WERI-Rb-1 (cell line): Measurements from ENCODE around the gene ZFYVE28.

Experiments used
- DNase-seq: peaks from one replicate; pipeline ENCODE4 v3.0.0-alpha.2; 2020
- H3K27ac ChIP-seq: fragments of 250-450 bp; sonication (Bioruptor Pico); 2 replicates; pipeline ENCODE4 v1.5.1; 2020; ENCODE audit warnings: mild to moderate bottlenecking, moderate library complexity
- H3K27me3 ChIP-seq: fragments of 250-450 bp; sonication (Bioruptor Pico); 2 replicates; pipeline ENCODE4 v1.5.1; 2021; ENCODE audit warnings: mild to moderate bottlenecking, low read depth, moderate library complexity; ENCODE audit not compliant: insufficient read depth, severe bottlenecking
- H3K36me3 ChIP-seq: fragments of 250-450 bp; sonication (Bioruptor Pico); 2 replicates; pipeline ENCODE4 v1.5.1; 2020; ENCODE audit warnings: mild to moderate bottlenecking, moderate library complexity
- H3K4me3 ChIP-seq: 2 replicates; pipeline ENCODE4 v1.5.1; 2011; ENCODE audit warnings: low read depth, mild to moderate bottlenecking, control low read depth, low read length
- H3K9me3 ChIP-seq: fragments of 250-450 bp; sonication (Bioruptor Pico); 2 replicates; pipeline ENCODE4 v1.5.1; 2021; ENCODE audit warnings: mild to moderate bottlenecking, moderate library complexity; ENCODE audit not compliant: severe bottlenecking
- TF ChIP-seq, protein P1 (sequence below): IDR thresholded peaks from 2 replicates; pipeline ENCODE4 v1.5.1; 2011; ENCODE audit warnings: low read depth, mild to moderate bottlenecking, control low read depth, inconsistent platforms, low read length

ZFYVE28 gene

DNA sequence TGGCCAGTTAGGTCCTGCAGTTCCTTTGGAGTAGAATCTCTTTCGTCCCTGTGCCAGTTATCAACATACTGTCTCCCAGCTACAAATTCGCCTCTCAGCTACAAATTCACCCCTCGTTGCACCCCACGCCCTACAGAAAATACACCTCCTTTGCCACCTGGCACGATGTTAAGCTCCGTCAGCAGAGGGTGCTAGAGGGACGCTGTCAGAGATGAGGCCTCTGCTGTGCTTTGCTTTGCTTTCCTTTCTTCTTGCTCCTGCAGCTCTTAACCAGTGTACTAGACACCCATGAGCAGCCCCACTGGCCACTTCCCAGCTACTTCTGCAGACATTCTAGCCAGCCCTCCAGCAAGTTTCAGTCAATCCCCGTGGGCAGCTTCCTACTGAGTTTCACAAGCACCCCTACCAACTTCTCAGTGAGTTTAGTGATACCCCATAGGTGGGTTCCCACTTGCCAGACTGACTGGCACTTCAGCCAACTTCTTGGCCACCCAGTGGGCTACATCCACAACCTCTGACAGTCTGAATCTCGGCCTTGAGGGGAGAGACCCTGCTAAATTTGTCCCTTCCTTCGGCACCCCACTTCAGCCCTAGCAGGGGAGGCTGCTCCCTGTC lies 198.3 kb downstream of the ZFYVE28 start:
- DNase-seq = peak; percentile 79
- H3K27ac ChIP-seq = no peak overlapping the region
- no peak overlapping the region for H3K4me3 ChIP-seq
- H3K27me3 ChIP-seq = no peaks in the 10 kb centered on the region
- H3K36me3 ChIP-seq = 0 out of 2 replicates have a peak, but pooled peaks cover 3% of the 10 kb centered on the region
- TF ChIP-seq, protein P1, sequence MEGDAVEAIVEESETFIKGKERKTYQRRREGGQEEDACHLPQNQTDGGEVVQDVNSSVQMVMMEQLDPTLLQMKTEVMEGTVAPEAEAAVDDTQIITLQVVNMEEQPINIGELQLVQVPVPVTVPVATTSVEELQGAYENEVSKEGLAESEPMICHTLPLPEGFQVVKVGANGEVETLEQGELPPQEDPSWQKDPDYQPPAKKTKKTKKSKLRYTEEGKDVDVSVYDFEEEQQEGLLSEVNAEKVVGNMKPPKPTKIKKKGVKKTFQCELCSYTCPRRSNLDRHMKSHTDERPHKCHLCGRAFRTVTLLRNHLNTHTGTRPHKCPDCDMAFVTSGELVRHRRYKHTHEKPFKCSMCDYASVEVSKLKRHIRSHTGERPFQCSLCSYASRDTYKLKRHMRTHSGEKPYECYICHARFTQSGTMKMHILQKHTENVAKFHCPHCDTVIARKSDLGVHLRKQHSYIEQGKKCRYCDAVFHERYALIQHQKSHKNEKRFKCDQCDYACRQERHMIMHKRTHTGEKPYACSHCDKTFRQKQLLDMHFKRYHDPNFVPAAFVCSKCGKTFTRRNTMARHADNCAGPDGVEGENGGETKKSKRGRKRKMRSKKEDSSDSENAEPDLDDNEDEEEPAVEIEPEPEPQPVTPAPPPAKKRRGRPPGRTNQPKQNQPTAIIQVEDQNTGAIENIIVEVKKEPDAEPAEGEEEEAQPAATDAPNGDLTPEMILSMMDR = peak; percentile 98
- no peaks in the 10 kb centered on the region for H3K9me3 ChIP-seq
